ENCODE results near the gene LMBR1.

LMBR1 gene

GRCh38 chr7:156827587-156828203 is 65.3 kb downstream of the LMBR1 start:
- no peak overlapping the region for H3K4me3 ChIP-seq (IDR thresholded peaks at IDR 0.05; ENCODE audit: insufficient read depth, low read depth, low read length)
- H3K27me3 ChIP-seq (ENCODE audit: insufficient read depth, low read depth) = no peaks in the 10 kb centered on the region
- TF ChIP-seq CTCF (conservative IDR thresholded peaks at IDR 0.05; ENCODE audit: low read depth, low read length) = peak; percentile 77
- H3K36me3 ChIP-seq (ENCODE audit: insufficient read depth) = no peaks in the 10 kb centered on the region
- no peak overlapping the region for H3K4me2 ChIP-seq
- H3K27ac ChIP-seq = no peak overlapping the region
- no peak overlapping the region for H3K9ac ChIP-seq
- H3K79me2 ChIP-seq (ENCODE audit: insufficient read depth, low read depth) = no peaks in the 10 kb centered on the region
- H3K4me1 ChIP-seq (ENCODE audit: low read depth, poor library complexity, severe bottlenecking) = no peaks in the 10 kb centered on the region
- H2AFZ ChIP-seq (ENCODE audit: low read depth) = no peak overlapping the region
- no peaks in the 10 kb centered on the region for H4K20me1 ChIP-seq (ENCODE audit: insufficient read depth)

DNA sequence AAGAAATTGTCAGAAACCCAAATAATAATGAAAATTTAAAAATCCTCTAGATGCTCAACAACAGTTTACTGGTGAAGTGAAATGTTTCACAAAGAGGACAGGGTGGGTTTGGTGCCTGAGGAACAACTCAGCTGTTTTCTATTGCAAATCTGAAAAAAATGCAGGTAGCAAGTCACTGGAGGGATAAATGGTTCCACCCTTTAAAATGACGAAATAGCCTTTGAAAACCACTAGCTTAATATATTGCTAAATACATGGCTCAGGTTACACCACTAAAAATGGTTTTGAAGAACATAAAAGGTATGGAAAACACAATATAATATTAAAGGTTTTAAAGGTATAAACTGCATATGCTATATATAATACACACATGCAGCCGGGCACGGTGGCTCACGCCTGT is 69.5 kb downstream of the LMBR1 start:
- Histone ChIP-seq H3K9ac (no peak overlapping the region), H3K36me3 (ENCODE audit: insufficient read depth) (no peaks in the 10 kb centered on the region), H3K27me3 (ENCODE audit: insufficient read depth, low read depth) (no peaks in the 10 kb centered on the region), H2AFZ (ENCODE audit: low read depth) (no peak overlapping the region), H3K4me2 (no peak overlapping the region), H4K20me1 (ENCODE audit: insufficient read depth) (no peaks in the 10 kb centered on the region), H3K27ac (no peak overlapping the region), H3K79me2 (ENCODE audit: insufficient read depth, low read depth) (no peaks in the 10 kb centered on the region), H3K4me3 (IDR thresholded peaks at IDR 0.05; ENCODE audit: insufficient read depth, low read depth, low read length) (no peak overlapping the region), H3K4me1 (ENCODE audit: low read depth, poor library complexity, severe bottlenecking) (no peaks in the 10 kb centered on the region)
- TF ChIP-seq CTCF (conservative IDR thresholded peaks at IDR 0.05; ENCODE audit: low read depth, low read length) = no peak

DNA sequence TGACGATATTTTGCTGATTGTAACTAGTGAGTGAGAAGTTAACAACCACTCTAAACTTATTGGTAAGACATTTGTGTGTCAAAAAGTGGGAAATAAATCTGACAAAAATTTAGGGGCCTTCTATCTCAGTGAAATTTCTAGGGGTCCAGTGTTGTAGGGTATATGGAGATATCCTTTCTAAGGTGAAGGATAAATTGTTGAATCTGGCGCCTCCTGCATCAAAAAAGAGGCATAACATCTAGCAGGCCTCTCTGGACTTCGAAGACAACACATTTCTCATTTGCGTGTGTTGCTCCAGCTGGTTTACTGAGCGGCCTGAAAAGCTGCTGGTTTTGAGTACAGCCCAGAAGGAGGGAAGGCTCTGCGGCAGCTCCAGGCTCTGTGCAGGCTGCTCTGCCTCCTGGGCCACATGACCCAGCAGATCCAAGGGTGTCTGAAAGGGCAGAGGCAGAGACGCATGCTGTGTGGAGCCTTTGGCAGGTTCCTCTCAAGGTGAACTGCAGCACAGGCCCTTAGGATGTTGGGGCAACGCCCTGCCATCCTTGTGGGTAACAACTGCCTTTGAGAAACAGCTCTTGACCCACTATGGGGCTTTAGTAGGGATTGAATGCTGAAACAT is 72.4 kb downstream of the LMBR1 start:
- H3K27ac ChIP-seq = no peak overlapping the region
- H3K4me2 ChIP-seq = no peak overlapping the region
- no peaks in the 10 kb centered on the region for H3K4me1 ChIP-seq (ENCODE audit: low read depth, poor library complexity, severe bottlenecking)
- TF ChIP-seq CTCF (conservative IDR thresholded peaks at IDR 0.05; ENCODE audit: low read depth, low read length) = peak; percentile 83
- H2AFZ ChIP-seq (ENCODE audit: low read depth) = no peak overlapping the region
- no peaks in the 10 kb centered on the region for H3K79me2 ChIP-seq (ENCODE audit: insufficient read depth, low read depth)
- no peaks in the 10 kb centered on the region; the same call in 1 of the 2 replicates for H3K36me3 ChIP-seq (ENCODE audit: insufficient read depth)
- no peaks in the 10 kb centered on the region for H3K27me3 ChIP-seq (ENCODE audit: insufficient read depth, low read depth)
- no peaks in the 10 kb centered on the region for H4K20me1 ChIP-seq (ENCODE audit: insufficient read depth)
- H3K4me3 ChIP-seq (IDR thresholded peaks at IDR 0.05; ENCODE audit: insufficient read depth, low read depth, low read length) = no peak overlapping the region
- H3K9ac ChIP-seq = no peak overlapping the region

DNA sequence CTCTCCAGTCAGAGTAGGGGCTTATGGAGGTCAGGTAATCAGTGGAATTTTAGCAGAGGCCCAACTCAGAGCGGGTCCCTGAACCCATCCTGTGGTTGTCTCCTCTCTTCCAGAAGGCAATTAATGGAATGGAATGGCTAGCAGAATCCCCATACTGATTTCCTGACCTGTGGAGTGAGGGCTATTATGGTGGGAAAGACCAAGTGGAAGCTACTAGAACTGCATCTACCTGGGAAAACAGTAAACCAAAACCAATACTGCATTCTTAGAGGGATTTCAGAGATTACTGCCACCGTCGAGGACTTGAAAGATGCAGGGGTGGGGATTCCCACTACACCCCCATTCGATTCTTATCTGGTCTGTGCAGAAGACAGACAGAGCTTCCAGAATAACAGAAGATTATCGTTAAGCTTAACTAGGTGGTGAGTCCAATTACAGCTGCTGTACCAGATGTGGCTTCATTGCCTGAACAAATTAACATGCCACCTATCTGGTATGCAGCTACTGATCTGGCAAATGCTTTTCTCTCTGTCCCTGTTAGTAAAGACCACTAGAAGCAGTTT is 73.2 kb downstream of the LMBR1 start:
- Histone ChIP-seq H2AFZ (ENCODE audit: low read depth) (no peak overlapping the region), H3K36me3 (ENCODE audit: insufficient read depth) (no peaks in the 10 kb centered on the region; the same call in 1 of the 2 replicates), H3K27ac (no peak overlapping the region), H3K4me3 (IDR thresholded peaks at IDR 0.05; ENCODE audit: insufficient read depth, low read depth, low read length) (no peak overlapping the region), H3K4me2 (no peak overlapping the region), H3K79me2 (ENCODE audit: insufficient read depth, low read depth) (no peaks in the 10 kb centered on the region), H3K27me3 (ENCODE audit: insufficient read depth, low read depth) (no peaks in the 10 kb centered on the region), H3K9ac (no peak overlapping the region), H4K20me1 (ENCODE audit: insufficient read depth) (no peaks in the 10 kb centered on the region), H3K4me1 (ENCODE audit: low read depth, poor library complexity, severe bottlenecking) (no peaks in the 10 kb centered on the region)
- no peak for TF ChIP-seq CTCF (conservative IDR thresholded peaks at IDR 0.05; ENCODE audit: low read depth, low read length)

Measured in KMS-11 (cell line).